GM18499 (cell line): Measurements from ENCODE around the gene POLR3B.
"Not testable (repeated sequence)": the region's sequence is repeated elsewhere in the genome, so short reads cannot be mapped to it uniquely, and the experiment has no call there.

Source experiments
- ATAC-seq: cut with Tn5 transposase; IDR thresholded peaks from one replicate; pipeline ENCODE4 v1.9.1; 2021; ENCODE audit warnings: moderate number of reproducible peaks; ENCODE audit not compliant: insufficient read depth, unreplicated experiment

The POLR3B gene

DNA sequence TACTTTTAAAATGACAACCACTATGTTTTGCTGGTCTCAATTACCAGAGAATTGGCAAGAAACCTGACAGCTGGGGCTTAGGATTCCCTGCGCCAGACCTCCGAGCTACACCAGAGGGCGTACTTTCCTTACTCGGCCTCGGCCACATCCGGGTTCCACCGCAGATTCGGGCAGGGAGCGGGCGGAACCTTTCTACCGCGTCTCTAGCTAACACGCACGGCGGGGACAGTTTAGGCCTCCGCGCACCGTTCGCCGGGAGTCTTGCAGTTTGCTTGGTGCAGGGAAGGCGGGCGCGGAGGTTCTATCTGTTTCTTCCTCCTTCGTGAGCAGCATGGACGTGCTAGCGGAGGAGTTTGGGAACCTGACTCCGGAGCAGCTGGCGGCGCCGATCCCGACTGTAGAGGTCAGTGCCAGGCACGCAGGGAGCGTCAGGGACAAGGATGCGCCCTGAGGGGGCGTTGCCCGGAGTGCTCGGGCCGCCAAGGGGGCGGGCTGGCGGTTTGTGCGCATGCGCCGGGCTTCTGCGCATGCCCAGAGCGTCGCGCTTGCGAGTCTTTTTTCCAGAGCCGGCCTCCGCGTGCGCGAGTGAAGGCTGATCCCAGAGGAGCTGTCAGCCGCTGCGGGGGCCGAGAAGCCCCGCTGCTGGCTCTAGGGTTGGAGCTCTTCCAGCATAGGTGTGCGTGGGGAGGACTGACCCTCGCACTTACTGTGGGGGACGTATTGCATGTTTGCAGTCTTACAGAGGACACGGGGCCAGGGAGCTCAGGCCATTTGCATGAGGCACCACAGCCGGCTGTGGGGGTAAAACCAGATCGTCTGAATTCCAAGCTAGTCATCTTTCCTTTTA, at the start of gene POLR3B:
POLR3B (plus strand) TSS at position 200 of the 847 bp plus-strand sequence; CDS start at position 332, 132 bp downstream.
- peak; percentile 84 for ATAC-seq

DNA sequence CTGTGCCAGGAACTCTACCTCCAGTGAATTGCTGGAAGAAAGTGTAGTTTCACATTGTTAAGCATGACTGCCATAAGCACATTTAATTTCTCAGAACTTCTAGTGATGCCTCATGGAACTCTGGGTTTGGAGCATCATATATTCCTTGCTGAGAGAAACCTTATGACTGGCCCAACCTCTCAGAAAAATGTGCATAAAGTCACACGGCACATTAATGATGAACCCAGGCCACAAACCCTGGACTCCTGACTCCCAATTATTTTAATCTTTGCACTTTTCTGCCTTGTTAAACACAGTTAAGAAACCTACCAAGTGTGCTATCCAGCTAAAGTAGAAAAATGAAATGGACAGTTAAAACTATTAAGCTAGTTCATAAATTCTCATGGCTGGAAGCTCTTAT, 49.4 kb upstream of the POLR3B start:
- no peak for ATAC-seq

DNA sequence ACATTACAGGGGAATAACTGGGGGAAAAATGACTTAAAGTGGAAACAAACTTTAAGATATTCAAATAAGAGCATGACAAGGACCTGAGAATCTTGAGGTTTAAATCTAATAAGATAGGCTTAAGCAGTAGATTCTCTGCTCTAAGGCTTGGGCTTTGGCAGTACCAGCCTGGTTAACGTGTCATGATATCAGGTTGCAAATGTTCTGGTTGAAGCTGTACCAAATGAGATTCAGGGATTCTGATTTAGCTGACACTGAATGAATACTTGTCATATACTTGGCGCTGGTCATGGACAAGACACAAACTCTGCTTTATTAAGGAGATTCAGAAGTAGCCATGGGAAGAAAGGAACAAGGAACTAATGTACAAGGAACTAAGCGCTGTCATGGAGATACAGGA, 48.9 kb upstream of the POLR3B start:
- ATAC-seq: no peak

DNA sequence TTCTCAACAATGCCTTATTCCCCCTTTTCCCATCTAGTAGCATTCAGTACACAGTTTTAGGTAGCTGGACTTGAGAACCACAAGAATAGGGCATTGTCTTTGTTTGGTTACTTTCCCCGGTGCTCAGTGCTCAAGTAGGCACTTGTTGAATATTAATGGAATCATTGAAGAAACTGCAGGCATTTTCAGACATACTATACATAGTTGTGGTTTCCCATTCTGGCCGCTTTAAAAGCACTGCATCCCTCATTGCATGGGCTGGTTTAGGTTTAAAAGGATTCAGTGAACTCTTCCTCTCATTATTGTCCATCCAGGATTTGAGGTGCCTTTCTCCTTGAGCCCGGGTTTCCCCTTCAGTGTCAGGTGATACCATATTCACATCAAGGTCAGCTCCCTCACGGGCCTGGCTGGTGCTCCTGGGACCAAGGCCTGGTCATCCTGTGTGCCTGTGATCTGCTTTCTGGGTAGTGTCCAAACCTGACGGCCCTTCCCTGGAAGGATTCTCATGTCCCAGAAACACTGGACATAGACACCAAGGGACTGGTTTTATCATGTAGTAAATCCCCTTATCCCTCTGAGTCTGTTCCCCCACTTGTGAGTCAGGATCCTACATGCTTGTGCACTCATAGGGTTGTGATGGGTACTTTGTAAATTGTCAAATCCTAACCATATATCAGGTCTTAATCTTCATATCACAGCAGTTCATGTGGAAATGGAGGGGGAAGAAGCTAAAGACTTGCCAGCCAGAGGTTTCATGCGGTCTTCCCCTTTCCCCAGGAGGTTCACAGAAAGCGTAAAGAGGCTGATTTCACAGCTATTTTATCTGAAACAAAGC, 47.7 kb upstream of the POLR3B start:
- no peak for ATAC-seq

DNA sequence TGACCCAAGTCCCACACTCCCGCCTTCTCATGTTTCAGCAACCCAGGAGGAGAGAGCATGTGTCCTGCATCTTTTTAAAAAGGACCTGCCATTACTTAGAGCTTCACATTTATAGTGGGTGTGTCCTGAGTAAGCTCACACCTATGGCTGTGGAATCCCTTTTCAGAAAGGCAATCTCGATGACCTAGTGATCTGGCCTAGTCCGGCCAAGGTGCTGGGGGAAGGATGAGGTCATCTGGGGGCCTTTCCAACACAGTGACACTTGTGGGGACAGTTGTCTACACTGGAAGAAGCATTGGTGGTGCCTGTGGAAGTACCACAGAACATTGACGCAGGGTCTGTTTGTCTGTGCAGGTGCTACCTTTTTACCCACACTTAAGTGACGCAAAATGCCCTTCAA, 46.9 kb upstream of the POLR3B start:
- ATAC-seq: no peak

DNA sequence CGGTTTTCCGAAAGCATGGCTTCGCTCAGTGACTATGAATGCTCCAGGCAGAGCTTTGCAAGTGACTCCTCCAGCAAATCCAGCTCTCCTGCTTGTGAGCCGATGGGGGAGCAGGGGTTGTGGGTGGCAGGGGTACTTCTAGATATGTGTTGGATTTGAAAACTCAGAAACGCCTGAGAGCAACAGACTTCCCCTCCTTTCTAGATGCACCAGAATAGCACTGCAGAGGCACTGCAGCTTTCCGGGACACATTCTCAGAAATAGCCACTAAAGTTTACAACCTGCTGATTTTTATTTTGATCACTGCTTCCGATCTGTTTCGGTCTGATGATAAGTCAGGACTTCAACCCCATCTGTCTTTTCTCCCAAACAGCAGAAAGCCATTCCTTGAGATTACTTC, 46.4 kb upstream of the POLR3B start:
- ATAC-seq: no peak

DNA sequence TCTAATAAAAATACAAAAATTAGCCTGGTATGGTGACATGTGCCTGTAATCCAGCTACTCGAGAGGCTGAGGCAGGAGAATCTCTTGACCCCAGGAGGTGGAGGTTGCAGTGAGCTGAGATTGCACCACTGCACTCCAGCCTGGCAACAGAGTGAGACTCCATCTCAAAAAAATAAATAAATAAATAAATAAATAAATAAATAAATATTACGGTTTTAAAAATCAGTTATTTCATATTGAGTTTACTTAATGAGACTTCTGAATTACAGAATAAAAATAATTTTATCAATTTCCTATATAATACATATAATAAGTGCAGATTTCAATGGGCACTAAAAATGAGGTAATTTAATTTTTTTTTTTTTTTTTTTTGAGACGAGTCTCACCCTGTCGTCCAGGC, 44.1 kb upstream of the POLR3B start:
- not testable (repeated sequence) for ATAC-seq

DNA sequence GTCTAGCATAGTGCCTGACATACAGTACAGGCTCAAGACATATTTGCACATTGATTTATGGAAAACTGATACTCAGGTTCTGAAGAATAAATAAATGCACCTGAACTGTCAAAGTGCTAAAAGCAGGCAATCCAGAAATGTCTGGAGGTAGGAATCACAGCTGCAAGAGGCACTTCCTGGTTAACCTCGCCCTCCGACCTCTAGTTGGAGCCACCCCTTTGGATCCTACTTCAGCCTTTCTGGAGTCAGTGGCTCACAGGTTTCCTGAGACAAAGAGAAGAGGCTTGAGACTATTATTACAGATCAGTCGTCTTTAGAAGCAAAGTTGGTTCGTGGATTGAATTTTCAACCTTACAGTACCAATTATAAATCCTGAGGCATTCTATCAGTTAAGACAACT, 42.0 kb upstream of the POLR3B start:
- no peak for ATAC-seq

DNA sequence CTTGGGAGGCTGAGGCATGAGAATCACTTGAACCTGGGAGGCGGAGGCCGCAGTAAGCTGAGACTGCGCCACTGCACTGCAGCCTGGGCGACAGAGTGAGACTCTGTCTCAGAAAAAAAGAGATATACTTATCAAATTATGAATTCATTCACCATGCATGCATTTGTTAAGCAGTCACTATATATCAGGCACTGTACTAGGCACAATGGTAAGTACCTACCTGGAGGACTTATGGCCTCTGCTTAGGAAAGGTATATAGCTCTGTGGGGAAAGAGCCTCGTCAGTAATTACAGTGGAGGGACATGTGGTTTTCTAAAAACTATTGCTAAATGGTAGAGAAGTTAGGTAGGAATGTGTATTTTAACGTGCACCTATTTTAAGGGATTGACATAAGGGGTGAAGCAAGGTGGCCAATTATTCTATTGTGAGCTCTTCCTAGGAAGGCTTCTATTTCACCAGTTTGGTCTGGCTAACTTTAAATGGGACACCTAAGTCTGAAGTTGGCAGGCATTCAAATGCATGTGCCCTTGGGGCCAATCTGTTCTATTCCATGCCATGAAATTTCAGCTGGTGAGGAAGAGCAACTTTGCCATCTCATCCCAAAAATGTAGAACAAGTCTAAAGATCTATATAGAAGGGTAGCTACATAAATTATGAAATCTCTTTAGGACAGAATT, 40.0 kb upstream of the POLR3B start:
- no peak for ATAC-seq

DNA sequence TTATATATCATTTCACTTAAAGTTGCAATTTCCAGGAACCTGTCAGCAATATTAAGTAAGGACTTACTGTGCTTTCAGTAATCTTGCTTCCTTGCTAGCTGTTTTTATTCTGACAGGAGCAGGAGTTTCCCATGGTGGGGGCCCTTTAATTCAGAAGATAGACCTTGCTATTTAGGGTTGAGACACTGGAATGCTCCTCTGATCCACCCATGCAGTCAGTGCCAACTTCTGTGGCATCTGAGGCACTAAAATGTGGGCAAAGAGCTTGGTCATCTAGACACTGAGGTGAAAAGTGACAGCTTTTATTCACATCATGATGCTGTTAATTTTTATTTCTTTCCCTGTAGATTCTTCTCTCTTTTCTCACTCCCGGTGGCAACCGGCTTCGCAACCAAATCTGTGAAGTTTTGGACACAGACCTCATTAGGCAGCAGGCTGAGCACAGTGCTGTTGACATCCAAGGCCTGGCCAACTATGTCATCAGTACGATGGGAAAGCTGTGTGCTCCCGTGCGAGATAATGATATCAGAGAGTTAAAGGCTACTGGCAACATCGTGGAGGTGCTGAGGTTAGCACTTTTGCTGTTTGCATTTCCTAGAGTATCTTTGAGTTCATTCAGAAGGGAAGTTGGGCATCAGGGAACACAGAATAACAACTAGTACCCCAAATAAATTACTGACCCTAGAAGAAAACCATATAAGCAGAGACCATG, 36.3 kb upstream of the POLR3B start:
- no peak for ATAC-seq

DNA sequence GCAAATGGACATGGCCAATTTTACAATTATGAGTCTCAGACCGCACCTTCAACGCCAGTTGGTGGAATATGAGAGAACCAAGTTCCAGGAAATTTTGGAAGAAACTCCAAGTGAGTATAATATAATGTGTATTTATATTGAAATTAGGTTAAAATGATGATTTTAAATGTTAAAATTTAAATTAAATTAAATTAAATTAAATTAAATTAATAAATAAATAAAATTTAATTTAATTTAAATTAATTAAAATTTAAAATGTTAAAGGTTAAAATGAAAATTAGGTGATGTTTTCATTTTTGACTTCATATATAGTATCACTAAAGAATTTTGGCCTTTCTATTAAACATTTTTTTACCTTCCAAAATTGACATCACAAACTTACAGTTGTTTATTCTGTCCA, 34.0 kb upstream of the POLR3B start:
- ATAC-seq: no peak

DNA sequence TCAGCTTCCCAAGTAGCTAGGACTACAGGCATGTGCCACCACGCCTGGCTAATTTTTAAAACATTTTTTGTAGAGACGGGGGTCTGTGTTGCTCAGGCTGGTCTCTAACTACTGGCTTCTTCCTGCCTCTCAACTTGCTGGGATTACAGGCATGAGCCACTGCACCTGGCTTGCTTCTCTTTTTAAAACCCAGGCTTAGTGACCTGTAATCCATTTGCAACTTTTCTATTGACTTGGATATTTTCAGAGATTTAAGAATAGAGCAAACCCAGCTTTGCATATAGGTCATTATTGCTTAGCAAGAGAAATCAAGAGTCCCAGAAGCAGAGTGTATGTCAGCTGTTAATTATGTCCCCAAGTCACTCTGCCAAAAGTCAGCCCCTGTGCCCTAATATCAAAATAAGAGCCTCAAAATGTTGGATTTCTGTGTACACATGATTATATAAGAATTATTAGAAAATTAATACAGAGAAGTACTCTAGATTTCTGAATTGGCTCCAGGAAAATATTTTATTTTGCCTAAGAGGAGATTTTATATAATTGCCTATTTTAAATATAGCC, 30.2 kb upstream of the POLR3B start:
- no peak for ATAC-seq

DNA sequence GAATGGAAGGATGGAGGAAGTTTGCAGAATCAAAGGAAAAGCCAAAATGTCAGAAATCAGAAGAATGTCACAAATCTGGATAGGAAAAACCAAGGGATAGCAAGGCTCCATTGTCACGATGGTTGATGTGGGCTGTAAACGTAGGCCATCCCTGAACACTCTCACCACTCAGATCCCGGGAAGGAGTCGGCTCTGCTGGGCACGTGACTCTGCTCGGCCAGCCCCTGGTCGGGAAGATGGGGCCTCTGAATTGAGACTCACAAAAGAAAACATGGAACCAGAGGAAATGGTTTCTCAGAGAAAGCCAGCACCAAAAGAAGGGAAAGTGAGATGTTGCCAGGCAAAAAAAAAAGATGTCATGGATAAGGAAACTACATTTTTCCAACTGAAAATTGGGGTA, 28.8 kb upstream of the POLR3B start:
- no peak for ATAC-seq

DNA sequence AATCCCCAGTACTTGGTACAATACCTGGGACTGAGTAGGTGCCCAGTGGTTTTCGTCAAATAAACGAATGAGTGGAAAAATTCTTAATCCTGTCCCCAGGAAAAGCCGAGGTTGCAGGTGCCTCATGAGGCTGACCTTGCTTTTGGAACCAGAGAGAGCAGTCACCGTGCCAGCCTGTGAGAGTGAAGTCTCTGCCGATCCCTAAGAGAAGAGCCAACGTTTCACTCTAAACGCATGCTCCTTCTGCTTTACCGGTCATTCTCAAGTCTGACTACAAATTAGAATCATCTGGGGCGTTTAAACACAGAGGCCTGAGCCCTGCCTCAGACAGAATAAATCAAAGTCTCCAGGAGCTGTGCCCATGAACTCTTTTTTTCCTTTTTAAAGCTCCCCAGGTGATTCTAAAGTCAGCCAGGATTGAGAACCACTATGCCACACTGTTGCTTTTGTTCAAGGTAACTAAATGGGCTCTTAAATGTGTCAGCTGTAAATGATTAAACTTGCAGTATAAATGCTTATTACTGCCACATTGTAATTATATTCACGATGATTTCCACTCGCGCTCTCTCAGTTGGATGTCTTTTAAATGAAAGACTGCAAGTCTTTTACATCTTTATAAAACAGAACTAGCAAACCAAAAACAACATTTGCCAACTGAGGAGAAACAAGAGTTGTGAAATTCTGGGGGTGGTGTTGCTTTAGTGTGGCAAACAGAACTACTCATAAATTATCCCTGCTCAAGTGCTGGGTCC, 28.1 kb upstream of the POLR3B start:
- ATAC-seq: no peak

DNA sequence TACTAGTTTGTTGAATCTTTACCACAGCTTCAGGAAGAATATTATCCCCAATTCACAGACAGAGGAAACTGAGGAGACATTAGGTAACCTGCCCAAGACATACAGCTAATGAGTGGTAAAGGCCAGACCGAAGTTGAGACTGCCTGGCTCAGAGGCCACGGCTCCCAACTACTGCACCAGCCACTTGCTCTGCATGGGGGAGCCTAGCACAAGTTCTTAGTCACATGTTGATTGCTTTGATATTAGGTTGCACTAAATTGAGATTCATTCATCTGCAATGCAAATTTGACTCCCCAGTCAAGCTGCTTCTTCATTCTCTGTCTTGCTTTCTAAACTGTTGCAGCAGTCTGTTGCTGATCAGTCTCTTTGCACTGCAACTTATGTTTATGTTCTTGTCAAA, 25.9 kb upstream of the POLR3B start:
- no peak for ATAC-seq

DNA sequence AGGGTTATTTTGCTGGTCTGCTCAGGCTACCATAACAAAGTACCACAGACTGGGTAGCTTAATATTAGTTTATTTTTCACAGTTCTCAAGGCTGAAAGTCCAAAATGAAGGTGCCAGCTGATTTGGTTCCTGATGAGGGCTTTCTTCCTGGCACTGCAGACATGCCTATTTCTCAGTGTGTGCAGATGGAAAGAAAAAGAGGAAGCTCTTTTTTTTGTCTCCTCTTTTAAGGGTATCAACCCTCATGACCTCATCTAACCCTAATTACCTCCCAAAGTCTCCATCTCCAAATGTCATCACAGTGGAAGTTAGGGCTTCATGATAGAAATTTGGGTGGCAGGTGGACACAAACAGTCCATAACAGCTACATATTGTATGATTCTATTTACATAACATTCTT, 25.0 kb upstream of the POLR3B start:
- no peak for ATAC-seq

DNA sequence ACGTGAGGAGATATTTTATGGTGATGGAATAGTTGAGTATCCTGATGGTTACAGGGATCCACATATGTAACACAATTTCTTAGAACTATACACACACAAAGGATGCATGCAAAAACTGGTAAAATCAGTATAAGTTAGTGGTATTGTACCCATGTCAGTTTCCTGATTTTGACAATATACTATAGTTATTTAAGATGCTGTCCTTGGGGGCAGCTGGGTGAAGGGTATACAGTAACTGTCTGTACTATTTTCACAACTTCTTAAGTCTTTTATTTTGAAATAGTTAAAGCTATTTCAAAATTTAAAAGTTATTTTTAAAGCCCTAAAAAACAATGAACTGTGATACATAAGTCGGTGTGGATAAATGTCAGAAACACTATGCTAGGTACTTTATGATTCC, 24.5 kb upstream of the POLR3B start:
- no peak for ATAC-seq

DNA sequence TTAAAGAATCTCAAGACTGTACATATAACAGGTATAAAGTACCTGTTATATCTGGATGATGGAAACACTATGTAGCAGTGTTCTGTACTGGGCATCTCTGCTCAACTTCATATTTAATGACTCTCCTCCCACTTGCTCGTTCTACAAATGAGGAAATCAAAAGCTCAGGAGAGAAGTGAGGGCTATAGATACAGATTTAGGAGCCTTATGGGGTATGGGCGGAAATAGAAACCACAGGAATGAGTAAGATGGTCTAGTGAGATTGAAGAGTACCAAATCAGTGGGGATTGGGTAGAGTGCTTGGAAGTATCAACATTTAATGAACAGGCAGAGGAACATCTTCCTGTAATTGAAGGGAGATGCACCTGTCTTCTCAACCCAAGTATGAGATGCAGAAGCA, 23.8 kb upstream of the POLR3B start:
- no peak for ATAC-seq

DNA sequence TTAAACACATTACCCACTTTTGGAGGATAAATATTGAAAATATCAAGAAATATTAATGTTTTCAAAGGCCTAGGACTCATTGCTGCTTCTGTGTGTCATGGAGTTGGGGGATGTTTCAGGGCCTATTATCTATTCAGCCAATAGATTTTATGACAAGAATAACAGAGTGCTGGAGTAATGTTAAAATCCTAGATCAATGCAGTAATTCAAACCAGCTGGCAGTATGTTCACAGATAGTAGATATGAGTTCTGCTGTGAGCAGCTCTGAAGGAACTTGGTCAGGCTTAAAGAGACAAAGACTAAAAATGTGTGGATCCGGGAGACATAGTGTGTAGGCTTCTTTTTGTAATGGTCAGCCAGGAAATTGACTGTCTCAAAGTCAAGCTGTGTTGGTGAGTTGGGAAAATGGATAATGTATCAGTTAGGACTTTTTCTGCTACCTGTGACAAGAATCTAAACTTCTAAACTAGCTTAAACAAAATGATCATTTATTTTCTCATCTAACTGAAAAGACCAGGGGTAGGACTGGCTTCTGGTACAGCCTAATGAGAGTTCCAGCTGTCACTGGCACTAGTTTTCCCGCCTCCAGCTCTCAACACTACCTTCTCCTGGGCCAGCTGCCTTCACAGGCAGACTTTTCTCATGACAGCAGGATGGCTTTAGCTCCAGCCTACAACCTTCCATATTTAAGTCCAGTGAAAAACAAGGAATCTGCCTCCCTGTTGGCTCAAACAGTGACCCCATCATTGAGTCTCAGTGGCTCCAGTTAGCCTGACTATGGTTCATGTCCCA, 16.3 kb upstream of the POLR3B start:
- no peak for ATAC-seq
